Transverse colon (tissue), 4 donors: ENCODE data around the gene LIN37. TPM values are rescaled to one million over a fixed set of nuclear protein-coding genes. Genes with fewer than 3 reads are reported as not detected.

ENCODE experiments used
- DNase-seq: peaks from one replicate; pipeline ENCODE4 v3.0.0-alpha.2; 2019
- H3K27ac ChIP-seq, 4 donors: fragments of 200-600 bp; sonication (generic); 2 replicates each; pipeline ENCODE4 v1.5.1; 2016 to 2018; ENCODE audit warnings: inconsistent platforms in 4 of 4
- H3K27me3 ChIP-seq: fragments of 200-600 bp; sonication (generic); 2 replicates; pipeline ENCODE4 v1.5.1; 2017; ENCODE audit warnings: inconsistent platforms
- H3K36me3 ChIP-seq, 4 donors: fragments of 200-600 bp; sonication (generic); 2 replicates each; pipeline ENCODE4 v1.5.1; 2017 to 2019; ENCODE audit warnings: inconsistent platforms in 4 of 4
- H3K4me1 ChIP-seq, 4 donors: fragments of 200-600 bp; sonication (generic); 2 replicates each; pipeline ENCODE4 v1.5.1; 2017 to 2020; ENCODE audit warnings: inconsistent platforms in 4 of 4
- H3K4me3 ChIP-seq, 4 donors: fragments of 200-600 bp; sonication (generic); 1 replicate in 1 of 4; 2 replicates in 3 of 4; pipeline versions ENCODE4 v1.5.1 to v1.6.1; 2017 to 2019; ENCODE audit warnings: inconsistent platforms in 4 of 4
- H3K9me3 ChIP-seq, 2 donors: fragments of 200-600 bp; sonication (generic); 2 replicates each; pipeline ENCODE4 v1.5.1; 2017 to 2019; ENCODE audit warnings: inconsistent platforms in 2 of 2
- CTCF ChIP-seq, 5 experiments: fragments of 200-600 bp in 3 of 5; fragments of 450-650 bp in 2 of 5; sonication (generic) in 3 of 5; IDR thresholded peaks; 1 replicate in 2 of 5; 2 replicates in 3 of 5; pipeline ENCODE4 v1.5.1; 2016 to 2017; ENCODE audit warnings: antibody characterized with exemption in 5 of 5, inconsistent platforms in 3 of 5, mild to moderate bottlenecking in 2 of 5, moderate library complexity in 1 of 5
- EP300 ChIP-seq: sonication (generic); formaldehyde crosslinking; IDR thresholded peaks from one replicate; pipeline ENCODE4 v1.6.1; 2017; ENCODE audit warnings: antibody characterized with exemption, low read depth
- POLR2A ChIP-seq: fragments of 450-650 bp; IDR thresholded peaks from one replicate; pipeline ENCODE4 v1.6.1; 2016; ENCODE audit warnings: antibody characterized with exemption, mild to moderate bottlenecking, moderate library complexity
- POLR2AphosphoS5 ChIP-seq, 3 donors: sonication (generic); formaldehyde crosslinking; IDR thresholded peaks; one replicate each; pipeline ENCODE4 v1.6.1; 2016; ENCODE audit warnings: antibody characterized with exemption in 3 of 3
- WGBS, 2 donors: methylation state at CpG; one replicate each; pipeline ENCODE4 v1.1.5; 2018; ENCODE audit warnings: low coverage in 1 of 2; 5-methylcytosine and 5-hydroxymethylcytosine counted together
- in situ Hi-C, 4 donors: fragments of 200-750 bp; cut with MboI; loops; one replicate each; pipeline versions ENCODE4 v1.15.0 to v1.15.1; 2017; ENCODE audit warnings: low sequenced_read_pairs in 3 of 4, low pct_ligation_motif_present in 1 of 4, low pct_unique_long_range_greater_than_20kb in 1 of 4
- intact Hi-C: fragments of 100-400 bp; cut with DNase I; formaldehyde crosslinking; loops from one replicate; pipeline ENCODE4 v1.15.1; 2023; ENCODE audit warnings: low total_unique reads
- total RNA-seq, 4 donors: library from RNA; depleted of rRNA; stranded (reverse); fragments of >200 nt; gene quantifications; one replicate each; pipeline ENCODE4 v1.1.0, GENCODE V29; 2016

LIN37 gene
- total RNA-seq, 4 donors from 2014 or later, result 10.5 to 41.1 (median 15.8) TPM

GRCh38 chr19:35756377-35757230, 8.2 kb downstream of the LIN37 start, which contains the start of gene HSPB6:
Gene HSPB6, minus strand, starts transcription at chr19:35757029. Its CDS starts 21 bp downstream, at chr19:35757008.
- Histone ChIP-seq H3K9me3 (no peaks in the 10 kb centered on the region), H3K4me3 (peak within 1 kb of the TSS; percentile 50 to 92 (median 84)), H3K27ac (peak within 1 kb of the TSS; percentile 96 to 99 (median 97)), H3K36me3 (peaks cover 0 to 14% (median 3%) of the 10 kb centered on the region in 4 donors), H3K27me3 (peaks cover 3% of the 10 kb centered on the region), H3K4me1 (peaks cover 16 to 42% (median 39%) of the 10 kb centered on the region in 4 donors)
- peak; percentile 42 for DNase-seq
- TF ChIP-seq CTCF (IDR thresholded peaks at IDR 0.05) (no peak), POLR2A (peak; percentile 69), POLR2AphosphoS5 (IDR thresholded peaks at IDR 0.05) (peak; percentile 65 to 89 (median 81)), EP300 (no peak)
- WGBS, 2 donors, result 18 to 23% methylated on average over 5 to 51 of the region's 52 CpGs
- intact Hi-C loops, result no loop called here
- in situ Hi-C loops, result no loop called here

- H3K27me3 ChIP-seq, result peaks cover 3% of the 10 kb centered on the region
- 16% methylated on average over 15 of the region's 19 CpGs; no CpG with 5 or more reads in 1 of the 2 donors for WGBS, 2 donors
- in situ Hi-C loops, result no loop called here
- TF ChIP-seq EP300, result peak; percentile 83
- TF ChIP-seq POLR2AphosphoS5 (IDR thresholded peaks at IDR 0.05), result peak; percentile 61 to 81 (median 77)
- no peak for TF ChIP-seq CTCF (IDR thresholded peaks at IDR 0.05)
- no peaks in the 10 kb centered on the region for H3K9me3 ChIP-seq
- H3K36me3 ChIP-seq, result peaks cover 0 to 20% (median 3%) of the 10 kb centered on the region in 4 donors
- H3K4me1 ChIP-seq, result peaks cover 16 to 42% (median 39%) of the 10 kb centered on the region in 4 donors
- peak overlapping the region in 3 of 4 donors; percentile 78 to 92 (median 90) for H3K4me3 ChIP-seq
- intact Hi-C loops, result no loop called here
- peak overlapping the region; percentile 96 to 99 (median 97) for H3K27ac ChIP-seq
- peak; percentile 74 for DNase-seq
Observed at GRCh38 chr19:35757231-35757748, 8.9 kb downstream of the LIN37 start.

GRCh38 chr19:35757749-35758608, 9.6 kb downstream of the LIN37 start, which contains the start of gene PROSER3:
Gene PROSER3, plus strand, starts transcription at chr19:35758176. Its CDS starts 40 bp downstream, at chr19:35758216.
- TF ChIP-seq POLR2A (peak; percentile 85), CTCF (IDR thresholded peaks at IDR 0.05) (no peak), POLR2AphosphoS5 (IDR thresholded peaks at IDR 0.05) (peak; percentile 58 to 92 (median 84)), EP300 (no peak)

More at GRCh38 chr19:35757749-35758608, 9.6 kb downstream of the LIN37 start, which contains the start of gene PROSER3:
- Histone ChIP-seq H3K4me1 (peaks cover 16 to 42% (median 39%) of the 10 kb centered on the region in 4 donors), H3K27me3 (peaks cover 3% of the 10 kb centered on the region), H3K4me3 (peak within 1 kb of the TSS; percentile 78 to 96 (median 91)), H3K9me3 (no peaks in the 10 kb centered on the region), H3K27ac (peak within 1 kb of the TSS; percentile 96 to 99 (median 97)), H3K36me3 (peaks cover 0 to 16% (median 0%) of the 10 kb centered on the region in 4 donors)
- DNase-seq, result peak; percentile 98
- 0% methylated on average over 5 to 53 of the region's 53 CpGs for WGBS, 2 donors
- in situ Hi-C loops (no loop called here), intact Hi-C loops (no loop called here)
